HG03135 (cell line): ENCODE data around the gene GAN.
"Not testable (repeated sequence)": the region's sequence is repeated elsewhere in the genome, so short reads cannot be mapped to it uniquely, and the experiment has no call there.

Source experiments
- ATAC-seq: cut with Tn5 transposase; IDR thresholded peaks from one replicate; pipeline ENCODE4 v1.9.1; 2021; ENCODE audit warnings: mild to moderate bottlenecking, moderate library complexity; ENCODE audit not compliant: unreplicated experiment

The GAN gene

GRCh38 chr16:81421536-81421935, 106.8 kb downstream of the GAN start:
- no peak for ATAC-seq

DNA sequence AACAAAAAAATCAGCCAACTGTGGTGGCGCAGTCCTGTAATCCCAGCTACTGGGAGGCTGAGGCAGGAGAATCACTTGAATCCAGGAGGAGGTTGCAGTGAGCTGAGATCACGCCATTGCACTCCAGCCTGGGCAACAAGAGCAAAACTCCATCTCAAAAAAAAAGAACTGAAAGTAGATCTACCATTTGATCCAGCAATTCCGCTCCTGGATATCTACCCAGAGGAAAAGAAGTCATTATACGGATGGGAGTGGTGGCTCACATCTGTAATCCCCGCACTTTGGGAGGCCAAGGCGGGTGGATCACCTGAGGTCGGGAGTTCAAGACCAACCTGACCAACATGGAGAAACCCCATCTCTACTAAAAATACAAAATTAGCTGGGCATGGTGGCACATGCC, 107.4 kb downstream of the GAN start:
- ATAC-seq = not testable (repeated sequence)

DNA sequence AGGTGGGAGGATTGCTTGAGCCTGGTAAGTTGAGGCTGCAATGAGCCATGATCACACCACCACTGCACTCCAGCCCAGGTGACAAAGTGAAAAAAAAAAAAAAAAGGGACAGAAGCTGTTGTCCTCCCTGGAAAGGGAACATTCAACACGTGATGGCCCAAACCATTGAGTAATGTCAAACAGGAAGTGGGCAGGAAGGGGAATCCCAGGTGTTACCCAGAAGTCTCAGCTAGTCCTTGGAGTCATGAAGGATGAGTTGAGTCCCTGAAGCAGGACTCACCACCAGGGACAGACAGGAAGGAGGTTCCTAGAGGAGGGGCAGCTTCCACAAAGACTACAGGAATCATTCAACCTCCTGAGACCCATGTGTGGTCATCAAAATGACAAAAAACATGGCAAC, 110.0 kb downstream of the GAN start:
- ATAC-seq = no peak

- ATAC-seq = no peak
Measured at GRCh38 chr16:81427219-81427618, 112.5 kb downstream of the GAN start.

DNA sequence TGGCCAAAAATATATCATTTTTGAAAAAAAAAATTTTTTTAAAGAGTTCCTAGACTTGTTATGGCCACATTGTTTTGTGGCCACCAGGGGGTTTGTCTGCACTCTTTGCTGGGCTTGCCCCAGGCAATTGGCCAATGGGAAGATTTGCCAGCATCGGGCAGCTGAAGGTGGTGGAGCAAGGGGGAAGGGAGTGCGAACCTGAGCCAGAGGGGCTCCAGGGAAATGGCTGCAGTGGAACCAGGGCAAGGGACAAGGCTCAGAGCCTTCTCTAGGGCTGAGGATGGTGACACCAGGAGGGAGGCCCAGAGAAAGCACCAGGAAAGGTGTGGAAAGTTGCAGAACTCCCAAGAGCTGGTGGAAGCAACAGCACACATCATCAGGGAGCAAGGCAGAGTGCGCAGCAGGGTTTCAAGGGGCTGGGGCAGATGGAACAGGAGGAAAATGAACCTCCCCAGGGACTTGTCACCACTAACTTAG, 114.3 kb downstream of the GAN start:
- ATAC-seq = no peak

GRCh38 chr16:81431554-81432353, 117.0 kb downstream of the GAN start:
- ATAC-seq = no peak

- ATAC-seq = no peak
Measured at GRCh38 chr16:81432937-81433557, 118.3 kb downstream of the GAN start.

- no peak for ATAC-seq
Measured at GRCh38 chr16:81435103-81435502, 120.3 kb downstream of the GAN start.

DNA sequence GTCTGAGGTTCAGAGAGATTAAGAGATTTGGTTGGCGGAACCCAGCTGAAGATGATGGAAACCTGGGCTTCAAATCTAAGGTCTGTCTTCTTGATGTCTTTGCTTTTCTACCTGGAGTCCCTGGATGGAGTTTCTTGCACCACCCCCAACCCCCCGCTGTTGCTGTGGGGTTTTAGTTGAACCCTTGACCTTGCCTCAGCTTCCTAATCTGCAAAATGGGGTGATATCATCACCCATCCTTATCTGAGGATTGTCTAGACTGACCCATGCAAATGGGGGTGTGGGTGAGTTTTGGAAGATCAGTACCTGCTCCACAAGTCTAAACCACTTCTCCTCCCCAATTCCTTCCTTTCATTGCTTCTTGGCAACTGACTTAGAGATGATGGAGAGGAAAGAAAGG, 120.8 kb downstream of the GAN start:
- ATAC-seq = no peak

DNA sequence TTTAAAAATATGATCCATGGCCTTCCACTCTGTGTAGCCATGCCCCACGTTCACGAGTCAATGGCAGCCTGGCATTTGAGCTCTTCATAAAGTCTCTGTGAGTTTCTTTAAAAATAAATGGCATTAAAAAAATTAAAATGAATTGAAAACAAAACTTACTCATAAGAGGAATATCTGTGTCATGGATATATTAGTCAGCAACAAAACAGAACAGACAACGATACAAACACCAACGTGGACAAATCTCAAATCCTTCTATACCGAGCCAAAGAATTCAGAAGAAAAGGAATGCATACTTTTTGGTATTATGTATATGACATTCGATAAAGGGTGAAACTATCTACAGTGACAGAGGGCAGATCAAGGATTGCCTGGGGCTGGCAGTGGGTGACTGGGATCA, 121.6 kb downstream of the GAN start:
- no peak for ATAC-seq

- no peak for ATAC-seq
Measured at GRCh38 chr16:81437865-81438264, 123.1 kb downstream of the GAN start.
